GM21576 (cell line): ENCODE data around the gene KLRD1.
"Not testable (repeated sequence)": the region's sequence is repeated elsewhere in the genome, so short reads cannot be mapped to it uniquely, and the experiment has no call there.

Experiments used
- ATAC-seq: cut with Tn5 transposase; IDR thresholded peaks from one replicate; pipeline ENCODE4 v1.9.1; 2021; ENCODE audit warnings: mild to moderate bottlenecking, moderate library complexity; ENCODE audit not compliant: unreplicated experiment

Gene KLRD1

GRCh38 chr12:10307630-10308029 lies at the start of gene KLRD1:
TSS of gene KLRD1 (plus strand) at chr12:10307870. CDS start at chr12:10308078, 208 bp downstream.
- ATAC-seq: no peak

GRCh38 chr12:10260927-10261326 lies 46.7 kb upstream of the KLRD1 start:
- no peak for ATAC-seq

GRCh38 chr12:10268037-10268436 lies 39.6 kb upstream of the KLRD1 start:
- ATAC-seq: no peak

GRCh38 chr12:10272467-10272866 lies 35.2 kb upstream of the KLRD1 start:
- ATAC-seq: no peak

GRCh38 chr12:10276774-10277173 lies 30.9 kb upstream of the KLRD1 start:
- ATAC-seq: no peak

- no peak for ATAC-seq
Measured at GRCh38 chr12:10278104-10278503, 29.6 kb upstream of the KLRD1 start.

GRCh38 chr12:10279937-10280336 lies 27.7 kb upstream of the KLRD1 start:
- no peak for ATAC-seq

GRCh38 chr12:10283027-10283426 lies 24.6 kb upstream of the KLRD1 start:
- no peak for ATAC-seq

- no peak for ATAC-seq
Measured at GRCh38 chr12:10285919-10286318, 21.8 kb upstream of the KLRD1 start.

GRCh38 chr12:10289005-10289754 lies 18.5 kb upstream of the KLRD1 start:
- ATAC-seq: no peak

- no peak for ATAC-seq
Measured at GRCh38 chr12:10291030-10291429, 16.6 kb upstream of the KLRD1 start.

- ATAC-seq: no peak
Measured at GRCh38 chr12:10293151-10293550, 14.5 kb upstream of the KLRD1 start.

- no peak for ATAC-seq
Measured at GRCh38 chr12:10293570-10294227, 14.0 kb upstream of the KLRD1 start.

GRCh38 chr12:10301103-10301502 lies 6.6 kb upstream of the KLRD1 start:
- ATAC-seq: no peak

GRCh38 chr12:10304161-10304574 lies 3.5 kb upstream of the KLRD1 start:
- ATAC-seq: no peak

- no peak for ATAC-seq
Measured at GRCh38 chr12:10305411-10305810, 2.3 kb upstream of the KLRD1 start.

GRCh38 chr12:10310926-10311720 lies 3.5 kb downstream of the KLRD1 start:
- no peak for ATAC-seq

GRCh38 chr12:10319388-10319787 lies 11.7 kb downstream of the KLRD1 start:
- no peak for ATAC-seq

GRCh38 chr12:10320643-10321042 lies 13.0 kb downstream of the KLRD1 start:
- no peak for ATAC-seq

- ATAC-seq: not testable (repeated sequence)
Measured at GRCh38 chr12:10328691-10329090, 21.0 kb downstream of the KLRD1 start.

GRCh38 chr12:10331642-10332239 lies 24.1 kb downstream of the KLRD1 start:
- ATAC-seq: no peak
